Measurements from ENCODE around the gene CTNNA3.

Gene CTNNA3

GRCh38 chr10:67257427-67258144 lies 438.4 kb downstream of the CTNNA3 start:
- H2AFZ ChIP-seq = no peak overlapping the region
- H3K9me3 ChIP-seq (ENCODE audit: control insufficient read depth, low read length) = no peaks in the 10 kb centered on the region
- H3K27me3 ChIP-seq (ENCODE audit: control insufficient read depth, insufficient read depth, low read length) = no peaks in the 10 kb centered on the region
- no peak overlapping the region for H3K27ac ChIP-seq
- no peak overlapping the region for H3K4me3 ChIP-seq (ENCODE audit: low read depth, low read length)
- no peaks in the 10 kb centered on the region for H3K79me2 ChIP-seq
- TF ChIP-seq CTCF (IDR thresholded peaks at IDR 0.05) = no peak
- no peaks in the 10 kb centered on the region for H3K36me3 ChIP-seq (ENCODE audit: control insufficient read depth, insufficient read depth, low read length)
- no peak overlapping the region for H3K4me2 ChIP-seq (ENCODE audit: low read length)
- H3K4me1 ChIP-seq = no peaks in the 10 kb centered on the region
- H3K9ac ChIP-seq = no peak overlapping the region

- Histone ChIP-seq H3K36me3 (ENCODE audit: control insufficient read depth, insufficient read depth, low read length) (no peaks in the 10 kb centered on the region), H3K9me3 (ENCODE audit: control insufficient read depth, low read length) (no peaks in the 10 kb centered on the region), H2AFZ (no peak overlapping the region), H3K27ac (no peak overlapping the region), H3K4me2 (ENCODE audit: low read length) (no peak overlapping the region), H3K27me3 (ENCODE audit: control insufficient read depth, insufficient read depth, low read length) (no peaks in the 10 kb centered on the region), H3K9ac (no peak overlapping the region), H3K79me2 (no peaks in the 10 kb centered on the region), H3K4me1 (no peaks in the 10 kb centered on the region), H3K4me3 (ENCODE audit: low read depth, low read length) (no peak overlapping the region)
- no peak for TF ChIP-seq CTCF (IDR thresholded peaks at IDR 0.05)
Observed at GRCh38 chr10:67257018-67257417, 439.0 kb downstream of the CTNNA3 start.

GRCh38 chr10:67250686-67251085 lies 445.3 kb downstream of the CTNNA3 start:
- Histone ChIP-seq H3K27me3 (ENCODE audit: control insufficient read depth, insufficient read depth, low read length) (no peaks in the 10 kb centered on the region), H3K4me3 (ENCODE audit: low read depth, low read length) (no peak overlapping the region), H2AFZ (no peak overlapping the region), H3K36me3 (ENCODE audit: control insufficient read depth, insufficient read depth, low read length) (no peaks in the 10 kb centered on the region), H3K27ac (no peak overlapping the region), H3K4me1 (no peaks in the 10 kb centered on the region), H3K9me3 (ENCODE audit: control insufficient read depth, low read length) (no peaks in the 10 kb centered on the region), H3K9ac (no peak overlapping the region), H3K79me2 (no peaks in the 10 kb centered on the region), H3K4me2 (ENCODE audit: low read length) (no peak overlapping the region)
- TF ChIP-seq CTCF (IDR thresholded peaks at IDR 0.05) = no peak

GRCh38 chr10:67246066-67246555 lies 449.9 kb downstream of the CTNNA3 start:
- Histone ChIP-seq H3K4me1 (no peaks in the 10 kb centered on the region), H3K9ac (no peak overlapping the region), H3K36me3 (ENCODE audit: control insufficient read depth, insufficient read depth, low read length) (no peaks in the 10 kb centered on the region), H3K27ac (no peak overlapping the region), H2AFZ (no peak overlapping the region), H3K4me3 (ENCODE audit: low read depth, low read length) (no peak overlapping the region), H3K79me2 (no peaks in the 10 kb centered on the region), H3K9me3 (ENCODE audit: control insufficient read depth, low read length) (no peaks in the 10 kb centered on the region), H3K4me2 (ENCODE audit: low read length) (no peak overlapping the region), H3K27me3 (ENCODE audit: control insufficient read depth, insufficient read depth, low read length) (no peaks in the 10 kb centered on the region)
- no peak for TF ChIP-seq CTCF (IDR thresholded peaks at IDR 0.05)

GRCh38 chr10:67242528-67242927 lies 453.5 kb downstream of the CTNNA3 start:
- Histone ChIP-seq H3K9me3 (ENCODE audit: control insufficient read depth, low read length) (no peaks in the 10 kb centered on the region), H3K4me3 (ENCODE audit: low read depth, low read length) (no peak overlapping the region), H3K4me1 (no peaks in the 10 kb centered on the region), H3K36me3 (ENCODE audit: control insufficient read depth, insufficient read depth, low read length) (no peaks in the 10 kb centered on the region), H3K9ac (no peak overlapping the region), H3K27ac (no peak overlapping the region), H2AFZ (no peak overlapping the region), H3K79me2 (no peaks in the 10 kb centered on the region), H3K4me2 (ENCODE audit: low read length) (no peak overlapping the region), H3K27me3 (ENCODE audit: control insufficient read depth, insufficient read depth, low read length) (no peaks in the 10 kb centered on the region)
- no peak for TF ChIP-seq CTCF (IDR thresholded peaks at IDR 0.05)

All from parathyroid adenoma (tissue), 2 donors.